ENCODE results near the gene KCNK3.
"Not testable (repeated sequence)": the region's sequence is repeated elsewhere in the genome, so short reads cannot be mapped to it uniquely, and the experiment has no call there.

KCNK3 gene

GRCh38 chr2:26655611-26656195 is 36.8 kb upstream of the KCNK3 start:
- H3K4me1 Mint-ChIP-seq, result no peaks in the 10 kb centered on the region
- peaks cover 4% of the 10 kb centered on the region for H3K27me3 Mint-ChIP-seq
- peaks cover 13% of the 10 kb centered on the region for H3K9me3 Mint-ChIP-seq
- H3K36me3 Mint-ChIP-seq, result no peaks in the 10 kb centered on the region
- no peak overlapping the region for H3K4me3 Mint-ChIP-seq
- H3K27ac Mint-ChIP-seq, result no peak overlapping the region

GRCh38 chr2:26657265-26657664 is 35.3 kb upstream of the KCNK3 start:
- no peaks in the 10 kb centered on the region for H3K4me1 Mint-ChIP-seq
- H3K4me3 Mint-ChIP-seq, result no peak overlapping the region
- no peaks in the 10 kb centered on the region for H3K36me3 Mint-ChIP-seq
- peaks cover 4% of the 10 kb centered on the region for H3K27me3 Mint-ChIP-seq
- H3K27ac Mint-ChIP-seq, result no peak overlapping the region
- peaks cover 13% of the 10 kb centered on the region for H3K9me3 Mint-ChIP-seq

GRCh38 chr2:26658691-26659346 is 33.7 kb upstream of the KCNK3 start:
- Mint-ChIP-seq H3K27ac (no peak overlapping the region), H3K4me3 (no peak overlapping the region), H3K27me3 (peaks cover 4% of the 10 kb centered on the region), H3K36me3 (no peaks in the 10 kb centered on the region), H3K9me3 (peaks cover 13% of the 10 kb centered on the region), H3K4me1 (no peaks in the 10 kb centered on the region)

- Mint-ChIP-seq H3K27me3 (peaks cover 8% of the 10 kb centered on the region), H3K27ac (no peak overlapping the region), H3K36me3 (no peaks in the 10 kb centered on the region), H3K4me1 (no peaks in the 10 kb centered on the region), H3K9me3 (peaks cover 14% of the 10 kb centered on the region), H3K4me3 (no peak overlapping the region)
Measured at GRCh38 chr2:26660363-26660962, 32.1 kb upstream of the KCNK3 start.

DNA sequence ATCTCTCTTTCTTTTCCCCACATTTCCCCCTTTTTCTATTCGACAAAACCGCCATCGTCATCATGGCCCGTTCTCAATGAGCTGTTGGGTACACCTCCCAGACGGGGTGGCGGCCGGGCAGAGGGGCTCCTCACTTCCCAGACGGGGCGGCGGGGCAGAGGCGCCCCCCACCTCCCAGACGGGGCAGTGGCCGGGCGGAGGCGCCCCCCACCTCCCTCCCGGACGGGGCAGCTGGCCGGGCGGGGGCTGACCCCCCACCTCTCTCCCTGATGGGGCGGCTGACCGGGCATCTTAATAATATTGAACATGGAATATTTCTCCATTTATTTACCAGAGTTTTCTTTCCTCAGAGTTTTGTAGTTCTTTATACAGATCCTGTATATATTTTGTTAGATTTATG is 27.2 kb upstream of the KCNK3 start:
- H3K4me1 Mint-ChIP-seq, H3K27ac Mint-ChIP-seq, H3K4me3 Mint-ChIP-seq, H3K36me3 Mint-ChIP-seq, H3K9me3 Mint-ChIP-seq: not testable (repeated sequence)
- H3K27me3 Mint-ChIP-seq, result peaks cover 24% of the 10 kb centered on the region

DNA sequence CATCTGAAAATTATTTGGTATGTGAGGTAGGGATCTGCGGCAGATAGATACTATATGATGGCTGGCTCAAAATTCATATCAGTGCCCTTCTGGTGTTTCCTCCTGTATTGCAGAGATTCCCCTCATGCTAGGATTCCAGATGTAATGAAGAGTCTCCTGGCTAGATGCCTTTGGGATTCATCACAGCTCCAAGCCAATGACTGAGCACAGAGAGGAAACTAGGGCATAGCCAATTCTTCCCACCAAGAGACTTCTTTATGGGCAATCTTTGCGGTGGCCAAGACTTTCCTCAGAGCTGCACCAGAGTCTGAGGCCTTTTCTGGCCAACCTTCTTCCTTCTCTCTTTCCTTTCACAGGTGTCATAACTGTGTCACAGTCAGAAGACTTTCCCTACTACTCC is 25.9 kb upstream of the KCNK3 start:
- Mint-ChIP-seq H3K4me1 (no peaks in the 10 kb centered on the region), H3K27ac (no peak overlapping the region), H3K4me3 (no peak overlapping the region), H3K9me3 (peaks cover 5% of the 10 kb centered on the region), H3K27me3 (peaks cover 26% of the 10 kb centered on the region), H3K36me3 (no peaks in the 10 kb centered on the region)

DNA sequence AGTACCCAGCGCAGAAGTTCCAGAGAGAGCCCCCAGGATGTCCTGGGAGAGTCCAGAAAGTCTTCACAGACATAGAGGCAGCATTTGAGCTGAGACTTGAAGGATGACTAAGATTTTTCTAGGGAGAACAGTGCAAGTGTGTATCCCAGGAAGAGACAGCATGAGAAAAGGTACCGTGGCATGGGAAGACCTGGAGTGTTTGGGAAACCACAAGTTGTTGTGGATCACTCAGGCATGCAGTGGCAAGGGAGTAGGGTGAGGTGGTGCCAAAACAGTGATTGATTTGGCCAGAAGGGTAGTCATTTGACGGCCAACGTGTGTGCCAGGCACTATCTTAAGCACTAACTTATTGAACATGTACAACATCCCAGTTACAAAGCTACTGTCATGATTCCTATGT is 24.5 kb upstream of the KCNK3 start:
- Mint-ChIP-seq H3K4me3 (no peak overlapping the region), H3K27ac (no peak overlapping the region), H3K9me3 (peaks cover 5% of the 10 kb centered on the region), H3K4me1 (no peaks in the 10 kb centered on the region), H3K27me3 (peaks cover 29% of the 10 kb centered on the region), H3K36me3 (no peaks in the 10 kb centered on the region)

- H3K27ac Mint-ChIP-seq, result no peak overlapping the region
- H3K9me3 Mint-ChIP-seq, result peaks cover 5% of the 10 kb centered on the region
- no peaks in the 10 kb centered on the region for H3K36me3 Mint-ChIP-seq
- peaks cover 33% of the 10 kb centered on the region for H3K27me3 Mint-ChIP-seq
- H3K4me1 Mint-ChIP-seq, result no peaks in the 10 kb centered on the region
- H3K4me3 Mint-ChIP-seq, result no peak overlapping the region
Measured at GRCh38 chr2:26668856-26669750, 23.4 kb upstream of the KCNK3 start.

DNA sequence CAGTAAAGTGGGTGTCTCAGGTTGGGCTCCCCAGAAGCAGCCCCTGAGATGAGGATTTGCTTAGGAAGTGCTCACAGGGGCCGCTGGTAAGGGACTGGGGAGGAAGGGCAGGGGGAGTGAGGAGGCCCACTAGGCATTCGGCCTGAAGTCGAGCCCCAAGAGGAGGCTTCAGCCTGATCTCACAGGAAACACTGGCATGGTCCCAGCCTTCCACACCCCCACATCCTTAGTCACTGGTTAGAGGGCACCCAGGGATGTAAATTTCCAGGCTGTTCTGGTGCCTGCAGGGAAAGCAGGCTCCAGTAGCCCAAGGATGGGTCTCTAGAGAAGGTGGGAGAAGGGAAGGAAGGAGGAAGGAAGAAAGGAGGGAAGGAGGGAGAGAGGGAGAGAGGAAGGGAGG is 22.4 kb upstream of the KCNK3 start:
- Mint-ChIP-seq H3K27me3 (peaks cover 29% of the 10 kb centered on the region), H3K4me3 (no peak overlapping the region), H3K36me3 (no peaks in the 10 kb centered on the region), H3K4me1 (no peaks in the 10 kb centered on the region), H3K27ac (no peak overlapping the region), H3K9me3 (peaks cover 5% of the 10 kb centered on the region)

- no peaks in the 10 kb centered on the region for H3K36me3 Mint-ChIP-seq
- no peaks in the 10 kb centered on the region for H3K4me1 Mint-ChIP-seq
- H3K27ac Mint-ChIP-seq, result no peak overlapping the region
- H3K4me3 Mint-ChIP-seq, result no peak overlapping the region
- H3K27me3 Mint-ChIP-seq, result peaks cover 25% of the 10 kb centered on the region
- no peaks in the 10 kb centered on the region for H3K9me3 Mint-ChIP-seq
Measured at GRCh38 chr2:26670931-26671460, 21.5 kb upstream of the KCNK3 start.

DNA sequence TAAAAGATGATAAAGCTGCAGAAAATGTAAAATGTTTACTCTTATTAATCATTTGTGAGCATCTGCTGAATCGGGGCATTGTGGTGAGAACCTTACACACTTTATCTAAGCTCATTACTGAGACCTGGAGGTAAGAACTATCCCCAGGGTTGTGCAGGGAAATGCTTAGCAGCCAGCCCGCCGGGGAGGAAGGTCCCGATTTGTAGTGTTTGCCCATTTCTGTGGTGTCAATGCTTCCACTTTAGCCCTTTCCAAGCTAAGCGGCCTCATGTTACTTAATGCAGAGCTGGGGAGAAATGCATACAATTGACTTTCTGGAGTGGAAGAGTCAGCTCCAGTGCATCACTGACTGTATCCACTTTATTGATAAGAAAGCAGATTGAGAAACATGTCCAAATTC is 20.8 kb upstream of the KCNK3 start:
- no peaks in the 10 kb centered on the region for H3K9me3 Mint-ChIP-seq
- H3K27ac Mint-ChIP-seq, result no peak overlapping the region
- no peaks in the 10 kb centered on the region for H3K4me1 Mint-ChIP-seq
- H3K27me3 Mint-ChIP-seq, result peaks cover 24% of the 10 kb centered on the region
- no peak overlapping the region for H3K4me3 Mint-ChIP-seq
- no peaks in the 10 kb centered on the region for H3K36me3 Mint-ChIP-seq

DNA sequence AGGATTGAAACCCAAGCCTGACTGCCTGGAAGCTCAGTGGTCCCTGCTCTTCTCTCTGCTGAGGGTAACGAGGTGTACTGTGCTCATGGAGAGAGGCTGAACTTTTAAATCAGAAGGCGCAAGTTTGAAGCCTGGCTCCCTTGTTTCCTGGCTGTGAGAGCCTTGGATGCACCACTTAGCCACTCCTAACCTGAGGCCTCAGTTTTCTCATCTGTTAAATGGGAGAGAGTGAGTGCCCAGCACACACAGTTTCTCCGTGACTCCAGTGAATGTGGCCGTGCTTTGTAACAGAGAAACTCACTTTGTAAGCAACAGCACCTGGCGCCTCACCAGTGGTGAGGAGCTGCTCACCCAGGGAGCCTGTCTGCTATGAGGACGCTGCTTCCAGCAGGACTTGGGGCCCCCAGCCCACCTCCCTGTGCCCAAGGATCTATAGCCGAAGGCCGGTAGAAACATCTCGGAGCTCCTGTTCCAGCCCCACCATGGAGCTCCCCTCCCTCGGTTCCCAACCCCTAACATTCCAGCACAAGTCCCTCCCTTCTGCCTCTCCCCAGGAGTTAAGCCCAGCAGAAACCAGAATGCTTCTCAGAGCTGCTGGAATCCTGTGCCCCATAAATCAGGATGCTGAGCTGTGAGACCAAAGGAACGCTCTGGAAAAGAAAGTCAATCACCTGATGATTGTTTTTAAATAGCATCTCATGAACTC is 20.3 kb upstream of the KCNK3 start:
- Mint-ChIP-seq H3K27ac (no peak overlapping the region), H3K4me3 (no peak overlapping the region), H3K9me3 (no peaks in the 10 kb centered on the region), H3K27me3 (peaks cover 20% of the 10 kb centered on the region), H3K36me3 (no peaks in the 10 kb centered on the region), H3K4me1 (no peaks in the 10 kb centered on the region)

GRCh38 chr2:26672818-26673393 is 19.6 kb upstream of the KCNK3 start:
- Mint-ChIP-seq H3K36me3 (no peaks in the 10 kb centered on the region), H3K4me1 (no peaks in the 10 kb centered on the region), H3K27ac (no peak overlapping the region), H3K27me3 (peaks cover 17% of the 10 kb centered on the region), H3K9me3 (no peaks in the 10 kb centered on the region), H3K4me3 (no peak overlapping the region)

DNA sequence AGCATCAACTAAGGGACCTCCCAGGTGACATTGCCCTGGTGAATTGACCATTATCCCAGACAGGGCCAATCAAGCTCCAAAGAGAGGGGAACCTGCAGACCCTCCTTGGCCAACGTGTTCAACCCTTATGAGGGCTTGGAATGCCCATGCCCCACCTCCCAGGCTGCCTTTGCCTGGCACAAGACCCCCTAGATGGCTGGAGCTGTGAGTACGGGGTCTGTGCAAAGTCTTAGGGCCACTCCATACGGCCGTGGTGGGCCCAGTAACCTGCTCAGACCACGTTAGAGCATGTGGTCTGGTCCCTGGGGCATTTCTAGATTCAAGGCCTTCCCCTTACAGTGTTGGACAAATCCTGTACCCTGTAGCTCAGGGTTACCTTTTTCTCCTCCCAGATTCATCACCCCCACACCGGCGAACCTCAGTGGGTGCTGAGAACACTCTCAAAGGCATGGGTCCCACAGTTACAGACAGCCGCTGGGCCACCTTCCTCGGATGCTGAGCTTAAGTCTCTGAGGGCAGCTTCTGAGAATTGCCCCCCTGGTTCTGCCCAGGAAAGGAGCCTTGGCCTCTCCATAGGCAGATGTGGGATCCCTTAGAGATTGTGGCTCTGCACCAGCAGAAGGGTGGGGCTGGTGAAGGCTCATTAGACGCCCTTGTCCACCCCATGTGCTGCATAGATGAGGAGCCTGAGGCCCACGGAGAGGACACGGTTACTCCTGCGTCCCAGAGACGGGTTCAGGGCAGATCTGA is 18.3 kb upstream of the KCNK3 start:
- Mint-ChIP-seq H3K9me3 (no peaks in the 10 kb centered on the region), H3K27ac (no peak overlapping the region), H3K36me3 (no peaks in the 10 kb centered on the region), H3K4me3 (no peak overlapping the region), H3K27me3 (peaks cover 13% of the 10 kb centered on the region), H3K4me1 (no peaks in the 10 kb centered on the region)
